Fibroblast of skin of right quadriceps (primary cell): ENCODE measurements around the gene RSPH6A.

ENCODE experiments used
- DNase-seq: peaks from one replicate; pipeline ENCODE4 v3.0.0-alpha.2; 2013

RSPH6A gene

DNA sequence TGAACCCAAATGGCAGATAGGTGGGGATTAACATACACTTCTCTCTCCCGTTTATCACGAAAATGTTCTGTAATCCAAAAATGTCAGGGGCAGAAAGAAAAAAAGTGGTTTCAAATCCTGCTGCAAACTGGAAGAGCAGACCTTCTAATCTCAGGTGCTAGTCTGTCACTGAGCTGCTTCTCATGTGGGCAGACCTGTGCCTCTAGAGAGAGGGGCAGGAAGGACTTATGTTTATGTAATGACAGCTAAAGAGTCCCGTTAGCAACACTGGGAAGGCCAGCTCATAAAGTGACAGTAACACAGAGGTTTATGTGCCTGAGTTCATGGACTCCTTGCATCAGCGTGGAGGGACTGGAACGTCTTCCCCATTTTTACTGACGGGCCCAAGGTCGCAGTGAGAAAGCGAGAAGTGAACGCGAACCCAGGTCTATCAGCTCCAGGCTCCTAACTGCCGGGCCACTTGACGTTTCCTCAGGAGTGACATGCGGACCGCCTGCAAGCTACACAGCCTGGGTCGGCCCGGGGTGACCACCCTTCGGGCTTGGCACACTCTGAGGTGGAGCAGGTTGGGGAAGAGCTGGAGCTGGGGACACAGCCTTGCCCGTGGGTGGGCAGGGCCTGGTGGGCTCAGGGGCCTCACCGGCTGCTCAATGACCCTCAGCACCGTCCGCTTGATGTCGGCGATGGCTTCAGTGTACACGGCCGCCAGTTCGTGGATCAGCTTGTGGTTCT lies 9.6 kb upstream of the RSPH6A start:
- DNase-seq = no peak

DNA sequence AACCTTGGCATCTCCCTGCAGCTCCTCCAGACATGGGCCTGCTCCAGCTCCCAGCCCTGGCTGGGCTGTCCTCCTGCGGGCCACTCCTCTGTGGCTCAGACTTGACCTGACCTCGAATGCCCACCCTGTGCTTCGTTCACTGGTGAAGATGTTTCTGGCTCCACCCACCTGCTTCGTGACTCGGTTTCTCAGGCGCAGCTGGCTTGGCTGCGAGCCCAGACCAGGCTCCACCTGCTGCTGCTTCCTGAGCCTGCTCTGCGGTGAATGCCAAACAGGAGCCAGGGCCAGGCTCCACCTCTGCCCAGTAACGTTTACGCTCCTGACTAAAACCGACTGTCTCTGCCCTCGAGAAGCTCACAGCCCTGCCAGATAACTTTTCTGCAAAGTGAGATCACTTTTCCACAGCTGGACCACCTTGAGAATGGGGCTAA lies 8.9 kb upstream of the RSPH6A start:
- DNase-seq = no peak

DNA sequence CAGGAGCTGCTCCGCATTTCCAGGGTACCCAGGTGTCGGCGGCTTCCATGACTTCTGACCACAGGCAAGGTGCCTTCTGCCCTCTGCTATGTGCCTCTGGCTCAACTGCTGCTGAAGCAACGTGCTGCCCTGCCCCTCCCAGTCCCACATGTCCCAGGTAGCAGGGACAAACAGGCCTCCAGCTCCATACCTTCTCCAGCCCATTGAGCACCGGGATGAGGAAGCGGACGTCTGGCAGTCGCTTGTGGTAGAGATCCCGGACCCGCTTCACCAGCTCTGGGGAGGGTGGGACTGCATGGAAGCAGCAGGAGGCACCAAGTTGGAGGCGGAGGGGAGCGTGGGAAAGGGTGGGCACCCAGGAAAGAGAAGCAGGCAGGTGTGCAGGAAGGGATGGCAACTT lies 8.1 kb upstream of the RSPH6A start:
- no peak for DNase-seq

DNA sequence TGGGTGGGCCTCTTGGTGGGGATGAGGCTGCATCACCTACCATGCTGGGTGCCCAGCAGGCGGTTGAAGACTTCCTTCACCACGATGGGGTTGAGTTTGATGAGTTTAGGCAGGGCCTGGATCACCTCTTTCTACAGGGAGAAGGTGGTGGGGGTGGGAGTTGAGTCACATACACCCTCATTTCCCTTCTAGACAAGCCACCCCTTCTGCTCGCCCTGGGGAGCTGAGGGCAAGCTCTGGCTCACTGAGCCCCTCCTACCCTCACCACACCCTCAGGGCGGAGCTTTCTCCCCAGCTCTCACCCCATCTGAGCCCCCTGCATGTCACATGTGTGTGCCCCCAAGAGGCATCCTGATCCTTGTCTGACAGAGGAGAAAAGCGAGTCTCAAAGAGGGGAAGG lies 7.6 kb upstream of the RSPH6A start:
- DNase-seq = no peak

DNA sequence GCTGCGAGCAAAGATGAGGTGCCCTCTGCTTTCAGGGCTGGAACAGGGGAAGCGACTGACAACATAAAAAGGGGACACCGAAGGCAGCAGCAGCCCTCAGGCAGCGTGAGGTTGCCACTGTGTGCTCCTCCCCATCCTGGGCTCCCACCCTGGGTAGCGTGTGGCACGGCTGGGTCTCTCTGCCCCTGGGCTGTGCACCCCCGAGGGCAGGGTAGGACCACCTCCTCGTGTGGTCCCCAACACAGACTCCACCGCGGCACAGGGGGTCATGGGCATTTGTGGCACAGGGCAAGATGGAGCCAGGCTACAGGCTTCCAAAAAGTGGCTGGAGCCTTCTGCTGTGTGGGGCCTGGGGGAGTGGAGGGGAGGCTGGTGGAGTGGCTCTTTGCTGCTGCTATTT lies 6.5 kb upstream of the RSPH6A start:
- no peak for DNase-seq

DNA sequence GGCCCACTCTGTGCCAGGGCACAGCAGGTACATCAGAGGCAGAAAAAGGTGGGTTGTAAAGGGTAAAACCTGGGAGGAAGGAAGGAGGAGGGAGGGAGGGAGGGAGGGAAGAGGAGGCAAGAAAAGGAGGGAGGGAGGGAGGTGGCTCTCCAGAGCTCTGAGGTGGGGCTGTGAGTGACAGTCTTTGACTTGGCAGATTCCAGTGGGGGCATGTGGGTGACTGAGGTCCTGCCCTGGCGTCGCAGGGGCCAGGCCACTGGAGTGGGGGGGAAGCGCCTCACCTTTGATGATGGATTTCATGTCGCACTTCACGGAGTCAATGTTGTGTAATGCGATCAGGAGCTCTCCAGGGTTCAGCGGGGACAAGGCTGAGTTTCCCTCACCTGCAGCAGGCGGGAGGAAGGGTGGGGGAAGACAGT lies 6.0 kb upstream of the RSPH6A start:
- DNase-seq = no peak

DNA sequence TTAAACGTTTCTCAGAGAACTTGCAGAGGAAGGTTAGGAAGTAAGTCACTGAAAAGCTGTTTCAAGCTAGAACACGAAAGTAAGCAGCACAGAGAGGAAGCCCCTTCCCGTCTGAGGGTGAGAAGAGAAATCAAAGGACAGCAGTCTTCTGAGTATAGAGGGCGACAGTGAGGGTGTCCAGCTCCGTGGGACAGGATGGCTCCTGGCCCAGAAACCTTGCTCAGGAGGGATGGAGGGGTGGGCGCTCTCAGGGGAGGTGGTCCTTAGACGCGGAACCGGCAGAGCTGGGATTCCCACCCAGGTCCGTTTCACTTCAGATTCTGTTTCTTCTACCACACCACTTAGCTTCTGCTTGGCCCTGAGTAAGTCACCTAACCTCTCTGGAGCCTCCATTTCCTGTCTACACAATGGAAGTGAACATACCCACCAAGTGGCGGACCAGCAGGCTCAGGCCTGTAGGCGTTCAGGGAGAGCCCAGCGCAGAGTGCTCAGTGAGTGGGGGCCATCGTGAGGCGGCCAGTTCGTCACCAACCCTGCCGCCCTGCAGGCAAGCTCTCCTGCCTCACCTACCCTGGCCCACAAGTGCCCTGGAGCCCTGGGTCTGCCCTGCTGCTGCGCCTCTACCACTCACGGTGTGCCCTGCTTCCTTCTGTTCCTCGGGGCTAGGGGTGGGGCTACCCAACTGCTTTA lies 5.5 kb upstream of the RSPH6A start:
- no peak for DNase-seq

DNA sequence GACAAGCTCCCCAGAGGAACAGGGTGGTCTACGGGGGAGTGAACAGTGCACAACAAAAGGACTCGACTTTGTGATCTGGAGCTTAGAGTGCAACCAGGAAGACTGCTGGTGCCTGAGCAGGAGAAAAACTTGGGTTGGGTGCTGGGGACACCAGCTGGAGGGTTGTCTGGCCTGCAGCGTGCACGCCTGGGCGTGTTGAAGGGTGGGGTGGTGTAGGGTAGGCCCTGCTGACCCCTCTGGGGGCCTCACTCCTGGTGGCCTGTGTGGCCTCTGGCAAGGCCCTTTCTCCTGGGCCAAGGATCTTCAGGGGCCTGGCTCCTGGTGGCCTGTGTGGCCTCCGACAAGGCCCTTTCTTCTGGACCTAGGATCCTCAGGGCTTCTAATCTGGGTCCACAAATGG lies 4.7 kb upstream of the RSPH6A start:
- DNase-seq = no peak

DNA sequence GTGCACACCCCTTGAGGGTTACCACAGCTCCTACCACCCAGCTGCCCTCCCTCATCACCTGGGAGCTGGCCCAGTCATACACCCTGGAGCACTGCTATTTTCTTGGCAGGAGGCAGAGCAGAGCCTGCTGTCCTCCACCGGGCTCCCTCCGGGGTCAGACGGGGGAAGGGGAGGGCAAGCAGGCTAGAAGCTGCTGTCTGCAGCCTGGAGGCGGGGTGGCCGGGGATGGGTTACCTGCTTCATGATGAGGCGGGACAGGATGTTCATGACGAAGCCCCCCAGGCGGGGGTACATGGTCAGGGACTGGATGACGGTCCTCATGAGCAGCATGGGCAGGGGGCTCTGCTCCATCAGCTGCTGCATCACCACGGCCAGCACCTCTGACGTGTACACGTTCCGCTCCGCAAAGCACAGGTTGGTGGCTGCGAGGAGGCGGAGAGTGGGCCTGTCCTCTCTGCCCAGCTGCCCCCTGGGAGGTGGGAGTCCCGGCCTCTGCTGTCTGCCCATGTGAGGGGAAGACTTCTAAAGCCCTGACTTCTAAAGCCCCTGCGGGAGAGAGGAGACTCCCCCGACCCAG lies 2.7 kb upstream of the RSPH6A start:
- DNase-seq = no peak

DNA sequence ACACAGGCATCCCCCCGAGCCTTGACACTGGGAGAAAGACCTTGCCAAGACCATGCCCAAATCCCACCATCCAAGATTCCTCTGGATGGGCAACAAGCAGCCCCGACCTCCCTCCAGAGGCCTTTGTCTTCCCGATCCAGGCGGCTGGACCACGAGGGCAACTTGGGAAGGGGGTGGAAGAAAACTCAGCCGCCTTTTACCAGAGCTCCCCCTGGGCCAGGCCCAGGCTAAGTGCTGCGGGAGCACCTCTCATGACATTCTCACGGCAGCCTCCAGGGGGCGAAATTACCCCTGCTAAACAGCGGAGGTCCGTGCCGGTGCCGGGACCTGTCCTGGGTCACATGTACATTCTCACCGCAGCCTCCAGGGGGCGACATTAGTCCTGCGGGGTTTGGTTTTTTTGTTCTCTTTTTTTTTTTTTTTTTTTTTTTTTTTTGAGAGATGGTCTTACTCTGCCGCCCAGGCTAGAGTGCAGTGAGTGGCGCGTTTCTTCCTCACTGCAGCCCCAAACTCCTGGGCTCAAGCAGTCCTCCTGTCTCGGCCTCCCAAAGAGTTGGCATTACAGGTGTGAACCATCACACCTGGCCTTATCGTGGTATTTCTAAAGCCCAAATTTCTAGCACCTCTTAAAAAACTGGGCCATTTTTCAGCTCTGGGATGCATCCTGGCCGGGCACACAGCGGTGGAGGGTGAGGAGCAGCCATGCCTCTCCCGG lies 2.1 kb upstream of the RSPH6A start:
- peak; percentile 91 for DNase-seq

DNA sequence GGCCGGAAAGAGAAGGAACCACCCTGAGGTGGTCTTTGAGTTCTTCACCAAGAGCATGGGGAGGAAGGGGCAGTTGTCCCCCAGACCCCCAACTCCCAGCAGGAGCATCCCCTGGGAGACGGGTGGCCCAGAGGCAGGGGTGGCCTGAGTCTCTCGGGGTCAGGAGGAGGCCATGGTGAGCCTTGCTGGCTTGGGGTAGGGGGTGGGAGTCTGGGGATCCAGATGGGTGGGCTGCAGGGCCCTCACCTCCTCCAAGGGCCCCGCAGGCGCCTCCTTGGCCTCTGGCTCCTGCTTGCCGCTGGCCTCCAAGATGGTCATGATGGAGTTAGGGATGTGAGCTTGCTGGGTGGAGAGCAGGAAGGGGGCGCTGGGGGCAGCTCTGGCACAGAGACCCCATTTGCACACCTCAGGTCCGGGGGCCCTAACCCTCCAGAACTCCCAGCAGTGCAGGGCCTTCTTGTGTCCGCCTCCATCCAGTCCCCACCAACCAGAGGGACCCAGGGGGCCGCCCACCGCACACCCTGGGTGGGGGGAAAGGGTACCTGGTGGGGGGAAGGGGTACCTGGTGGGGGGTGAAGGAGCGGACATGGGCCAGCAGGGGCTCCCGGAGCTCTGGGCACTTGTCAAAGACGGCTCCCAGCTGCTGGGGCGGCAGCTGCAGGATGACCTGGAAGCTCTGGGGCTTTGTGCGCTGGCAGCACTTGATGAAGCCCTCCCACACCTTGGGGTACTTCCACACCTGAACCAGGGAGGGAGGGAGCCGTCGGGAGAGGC lies 1.3 kb upstream of the RSPH6A start:
- no peak for DNase-seq

DNA sequence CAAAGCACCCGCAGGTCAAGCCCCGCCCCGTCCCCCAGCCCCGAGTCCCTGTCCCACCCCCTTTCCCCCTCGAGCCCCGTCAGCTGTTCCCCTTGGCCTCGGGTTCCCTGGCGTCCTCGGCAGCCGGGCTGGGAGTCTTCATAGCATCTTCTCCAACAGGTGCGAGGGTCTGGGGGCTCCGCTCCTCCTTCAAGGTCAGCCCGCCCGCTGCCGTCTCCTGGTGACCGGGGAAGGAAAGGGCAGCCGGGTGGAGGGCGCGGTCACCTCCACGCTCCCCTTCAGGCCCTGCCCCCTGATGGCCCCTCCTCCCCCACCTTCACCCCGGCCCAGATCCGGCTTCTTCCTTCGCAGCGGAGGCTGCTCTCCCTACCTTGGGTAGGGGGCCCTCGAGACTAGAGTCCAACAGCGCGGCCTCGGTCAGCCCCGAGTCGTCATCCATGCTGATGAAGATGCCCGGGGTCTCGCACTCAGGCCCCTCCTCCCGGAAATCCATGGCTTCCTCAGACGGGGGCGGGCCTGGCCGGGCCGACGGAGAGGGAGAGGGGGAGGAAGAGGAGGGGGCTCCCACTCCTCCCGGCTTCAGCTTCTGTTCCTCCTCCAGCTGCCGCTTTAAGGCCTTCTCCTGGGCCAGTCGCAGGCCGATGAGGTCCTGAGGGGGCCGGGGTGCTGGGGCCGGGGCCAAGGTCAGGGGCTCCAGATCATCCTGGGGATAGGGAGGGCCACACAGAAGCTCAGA lies 541 bp upstream of the RSPH6A start:
- no peak for DNase-seq

DNA sequence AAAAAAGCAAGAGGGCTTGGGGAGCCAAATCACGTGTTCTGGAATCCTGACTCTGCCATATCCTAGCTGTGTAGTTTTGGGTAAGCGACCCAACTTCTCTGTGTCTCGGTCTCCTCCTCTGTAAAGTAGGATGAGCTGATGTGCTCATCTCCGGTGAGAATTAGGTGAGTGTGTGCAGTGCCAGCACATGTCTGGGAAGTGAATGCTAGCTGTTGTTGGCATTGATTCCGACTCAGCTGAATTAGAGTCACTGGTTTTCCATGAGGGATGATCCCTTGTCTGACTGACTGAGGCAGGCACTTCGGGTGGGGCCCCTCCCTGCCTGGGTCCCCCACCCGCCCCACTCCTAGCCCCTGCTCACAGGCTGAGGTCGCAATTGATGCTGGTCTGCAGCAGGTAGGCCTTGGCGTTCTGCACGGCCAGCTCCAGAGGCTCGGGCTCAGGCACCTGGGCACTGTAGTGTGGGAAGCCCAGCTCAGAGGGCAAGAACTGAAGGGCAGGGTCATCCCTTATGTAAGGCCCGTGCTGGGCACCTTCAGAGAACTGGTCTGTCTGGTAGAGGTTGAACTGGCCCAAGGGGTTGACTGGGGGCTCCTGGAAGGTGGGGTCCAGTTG lies 835 bp downstream of the RSPH6A start:
- DNase-seq = no peak

DNA sequence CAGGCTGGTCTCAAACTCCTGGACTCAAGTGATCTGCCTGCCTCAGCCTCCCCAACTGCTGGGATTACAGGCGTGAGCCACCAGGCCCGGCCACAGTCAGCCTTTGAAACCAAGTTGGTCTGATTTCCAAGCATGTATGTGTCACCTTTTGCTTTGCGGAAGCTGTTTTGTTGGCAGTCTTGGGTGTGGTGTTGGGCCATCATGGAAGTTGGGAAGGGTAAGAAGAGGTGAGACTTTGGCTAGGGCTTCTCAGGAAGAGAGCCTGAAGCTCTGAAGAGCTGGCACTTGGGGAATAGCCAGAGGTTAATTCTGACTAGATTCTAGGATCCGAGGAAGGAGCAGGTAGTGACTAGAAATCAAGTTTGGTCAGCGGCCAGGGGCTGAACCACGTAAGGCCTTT lies 2.8 kb downstream of the RSPH6A start:
- DNase-seq = no peak

DNA sequence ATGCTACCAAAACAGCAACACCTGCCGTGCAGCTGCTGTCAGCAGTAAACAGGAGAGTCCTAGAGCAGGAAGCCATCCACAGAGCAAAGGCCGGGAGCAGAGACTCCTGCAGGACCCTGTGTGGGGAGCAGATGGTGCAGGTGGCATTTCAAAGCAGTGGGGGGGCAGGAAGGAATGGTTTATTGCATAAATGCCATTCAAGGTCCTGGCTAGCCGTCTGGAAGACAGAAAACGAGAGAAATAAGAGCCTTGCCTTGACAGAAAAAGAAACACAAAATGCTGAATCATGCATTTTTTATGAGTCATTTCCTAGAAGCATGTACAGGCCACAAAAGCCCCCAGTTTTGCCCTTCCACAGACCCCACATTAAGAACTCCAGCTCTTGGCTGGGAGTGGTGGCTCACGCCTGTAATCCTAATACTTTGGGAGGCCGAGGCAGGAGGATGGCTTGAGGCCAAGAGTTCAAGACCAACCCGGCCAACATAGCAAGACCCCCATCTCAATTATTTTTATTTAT lies 5.4 kb downstream of the RSPH6A start:
- DNase-seq = peak; percentile 87

DNA sequence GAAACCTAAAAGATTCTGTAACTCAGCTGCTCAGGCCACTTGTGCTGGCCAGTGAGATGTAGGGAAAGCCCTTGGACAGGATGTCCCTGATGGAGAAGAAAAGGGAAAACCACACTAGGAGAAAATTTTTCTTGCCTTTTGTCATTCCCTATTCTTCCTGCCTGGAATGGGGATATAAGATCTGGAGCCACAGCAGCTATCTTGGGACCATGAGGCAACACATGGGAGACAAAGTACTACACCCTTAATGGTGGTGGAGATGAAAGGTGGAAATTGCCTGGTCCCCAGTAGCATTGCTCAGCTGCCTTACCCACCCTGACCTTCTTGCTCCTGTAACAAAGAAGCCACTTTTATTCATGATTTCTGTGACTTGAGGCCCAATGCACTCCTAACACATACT lies 9.4 kb downstream of the RSPH6A start:
- DNase-seq = no peak

DNA sequence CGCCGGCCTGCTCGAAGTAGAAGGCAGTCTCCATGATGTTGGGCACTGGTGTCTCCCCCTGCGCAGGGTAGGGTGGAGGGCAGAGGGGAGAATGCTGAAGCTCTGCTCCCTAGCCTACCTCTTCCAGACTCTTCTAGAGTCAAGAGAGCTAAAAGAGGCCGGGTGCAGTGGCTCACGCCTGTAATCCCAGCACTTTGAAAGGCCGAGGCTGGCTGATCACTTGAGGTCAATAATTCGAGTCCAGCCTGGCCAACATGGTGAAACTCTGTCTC lies 10.2 kb downstream of the RSPH6A start:
- DNase-seq = no peak

DNA sequence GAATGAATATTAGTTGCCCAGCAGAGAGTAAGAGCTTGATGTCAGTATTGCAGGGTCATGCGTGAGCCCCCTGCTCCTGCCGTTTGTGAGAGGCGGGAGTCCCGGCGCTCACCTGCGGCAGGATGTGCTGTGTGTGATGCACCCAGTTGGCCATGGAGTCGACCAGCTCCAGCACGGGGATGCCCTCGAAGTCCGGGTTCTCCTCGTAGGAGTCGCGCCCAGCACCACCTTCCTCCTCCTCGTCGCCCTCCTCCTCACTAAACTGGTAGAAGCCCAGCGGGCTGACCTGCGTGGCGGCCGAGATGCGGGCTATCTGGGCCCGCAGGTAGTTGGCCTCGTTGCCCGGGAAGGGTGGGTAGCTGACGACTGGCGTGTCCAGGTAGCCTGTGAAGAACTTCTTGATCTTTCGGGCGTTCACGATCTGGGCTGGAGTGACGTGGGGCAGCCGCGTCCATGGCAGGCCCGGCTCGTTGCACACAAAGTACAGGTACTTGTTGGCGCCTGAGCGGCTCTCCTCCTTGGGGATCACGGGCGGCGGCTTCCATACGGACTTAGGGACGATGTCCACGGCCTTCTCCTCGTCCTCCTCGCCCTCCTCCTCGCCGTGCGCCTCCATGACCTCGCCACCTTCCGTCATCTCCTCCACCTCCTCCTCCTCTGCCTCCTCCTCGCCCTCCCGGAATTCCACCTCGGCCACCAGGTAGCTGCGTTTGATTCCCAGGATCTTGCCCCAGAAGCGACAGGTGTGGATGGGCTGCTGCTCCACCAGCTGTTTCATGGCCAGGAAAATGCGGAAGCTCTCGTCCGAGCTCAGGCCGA lies 10.8 kb downstream of the RSPH6A start:
- DNase-seq = no peak

DNA sequence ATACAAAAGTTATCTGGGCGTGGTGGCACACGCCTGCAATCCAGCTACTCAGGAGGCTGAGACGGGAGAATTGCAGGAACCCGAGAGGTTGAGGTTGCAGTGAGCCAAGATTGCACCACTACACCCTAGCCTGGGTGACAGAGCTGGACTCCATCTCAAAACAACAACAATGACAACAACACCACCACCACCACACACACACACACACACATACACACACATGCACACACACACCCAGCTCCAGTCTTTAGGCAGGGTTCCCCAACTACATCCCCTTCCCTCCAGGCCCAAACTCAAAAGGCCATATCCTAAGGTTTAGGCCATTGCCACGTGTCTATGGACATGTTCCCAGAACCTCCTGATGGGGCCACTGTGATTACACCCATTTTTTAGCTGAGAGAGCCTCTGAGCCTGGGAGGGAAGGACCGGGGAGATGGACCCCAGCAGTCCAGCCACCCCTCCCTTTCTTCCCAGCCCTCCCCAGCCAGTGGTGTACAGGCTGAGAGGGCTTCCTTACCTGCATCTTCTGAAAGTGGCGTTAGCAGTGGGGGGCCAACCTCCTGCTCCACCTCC lies 13.4 kb downstream of the RSPH6A start:
- no peak for DNase-seq

DNA sequence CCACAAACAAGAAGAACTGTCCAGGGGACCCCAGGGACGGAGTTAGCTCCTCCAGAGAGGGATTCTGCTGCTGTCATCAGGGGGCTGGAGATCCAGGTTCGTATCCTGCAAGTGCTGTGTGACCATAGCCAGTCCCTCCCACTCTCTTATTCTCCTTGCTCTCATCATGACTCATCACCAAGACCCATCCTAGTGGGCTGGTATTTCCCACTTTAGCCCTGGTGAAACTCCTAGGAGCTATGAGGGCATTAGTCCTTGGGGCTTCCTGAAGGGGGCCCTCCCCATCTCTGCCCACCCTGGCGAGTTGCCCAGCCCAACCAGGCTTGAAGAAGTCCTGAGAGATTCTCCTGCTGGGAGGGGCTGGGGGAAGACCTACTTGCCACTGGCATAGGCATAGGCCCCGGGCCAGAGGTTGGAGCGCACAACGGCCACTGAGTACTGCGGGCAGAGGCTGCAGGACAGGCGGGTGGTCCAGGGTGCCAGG lies 15.0 kb downstream of the RSPH6A start:
- peak; percentile 67 for DNase-seq
